IPS-20b (cell line): ENCODE measurements around the gene ETV3.

Experiments used
- H3K27ac ChIP-seq: one replicate; pipeline ENCODE4 v1.5.1; 2013; ENCODE audit warnings: low read length
- H3K27me3 ChIP-seq: 2 replicates; pipeline ENCODE4 v1.6.1; 2013; ENCODE audit warnings: mild to moderate bottlenecking, low read length, inconsistent platforms; ENCODE audit not compliant: insufficient read depth
- H3K36me3 ChIP-seq: 2 replicates; pipeline ENCODE4 v1.6.1; 2013; ENCODE audit warnings: low read depth, mild to moderate bottlenecking, inconsistent platforms, low read length, moderate library complexity; ENCODE audit not compliant: insufficient read depth
- H3K4me1 ChIP-seq: 2 replicates; pipeline ENCODE4 v1.6.1; 2013; ENCODE audit warnings: mild to moderate bottlenecking, control low read depth, inconsistent platforms, low read length, moderate library complexity; ENCODE audit not compliant: insufficient read depth
- H3K4me3 ChIP-seq: 2 replicates; pipeline ENCODE4 v1.5.1; 2013; ENCODE audit warnings: mild to moderate bottlenecking, low read length, inconsistent platforms
- H3K9ac ChIP-seq: 2 replicates; pipeline ENCODE4 v1.6.1; 2013; ENCODE audit warnings: low read depth, mild to moderate bottlenecking, inconsistent platforms, low read length, moderate library complexity
- H3K9me3 ChIP-seq: 2 replicates; pipeline ENCODE4 v1.6.1; 2013; ENCODE audit warnings: mild to moderate bottlenecking, low read depth, low read length, inconsistent platforms; ENCODE audit not compliant: insufficient read depth

ETV3 gene

DNA sequence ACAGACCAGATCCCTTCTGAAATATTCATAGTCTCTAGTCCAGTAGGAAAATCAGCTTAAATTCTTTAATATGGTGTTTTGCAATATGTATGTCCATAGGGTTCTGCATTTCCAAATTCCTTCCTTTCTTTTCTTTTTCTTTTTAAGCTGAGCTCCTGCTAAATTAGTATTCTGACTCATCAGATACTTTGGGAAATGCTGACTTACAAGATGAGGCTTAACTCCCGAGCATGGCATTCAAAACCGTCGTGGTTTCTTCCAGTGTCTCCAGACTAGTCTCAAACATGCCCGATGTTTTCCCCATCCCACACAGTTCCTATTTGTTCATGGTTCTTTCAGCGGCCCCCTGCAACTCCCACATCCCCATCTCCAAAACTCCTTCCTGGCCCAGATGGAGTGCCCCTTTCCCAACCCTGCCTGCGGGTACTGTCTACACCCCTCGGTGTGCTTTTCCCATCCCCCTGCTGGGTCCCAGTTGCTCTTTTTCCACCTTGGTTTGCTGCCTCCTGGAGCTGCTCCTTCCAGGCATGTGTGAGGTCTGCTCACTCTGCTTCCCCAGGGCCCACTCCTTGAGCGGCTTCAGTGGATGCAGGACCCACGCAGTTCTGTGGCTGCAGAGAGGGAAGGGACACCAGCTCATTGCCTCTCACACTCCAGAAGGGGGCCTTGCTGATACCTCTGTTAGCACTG, 19.5 kb upstream of the ETV3 start:
- Histone ChIP-seq H3K9ac (no peak overlapping the region), H3K36me3 (no peaks in the 10 kb centered on the region), H3K27me3 (no peaks in the 10 kb centered on the region), H3K9me3 (no peaks in the 10 kb centered on the region), H3K4me3 (no peak overlapping the region), H3K4me1 (peaks cover 19% of the 10 kb centered on the region), H3K27ac (no peak overlapping the region)

DNA sequence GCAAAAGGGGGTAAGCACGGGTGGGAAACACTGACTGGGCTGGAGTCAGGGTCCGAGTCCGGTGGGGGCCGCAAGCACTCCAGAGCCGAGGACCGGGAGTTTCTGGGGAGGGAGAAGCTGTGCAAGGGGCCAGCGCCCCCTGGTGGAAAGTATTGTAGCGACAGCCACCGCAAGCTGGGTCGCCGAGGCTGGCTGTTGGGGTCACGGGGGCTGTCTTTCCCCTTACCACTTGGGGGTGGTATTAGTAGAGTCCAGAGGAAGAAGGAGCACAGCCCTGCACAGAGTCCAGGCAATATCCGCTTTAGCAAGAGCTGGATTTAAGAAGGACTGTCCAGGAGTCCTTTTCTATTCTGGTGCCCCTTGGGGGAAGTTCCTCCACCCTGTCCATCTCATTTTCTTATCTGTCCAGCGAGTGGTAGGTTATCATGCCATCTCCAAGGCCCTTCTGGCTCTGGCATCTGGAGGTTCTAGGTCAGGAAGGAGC, 17.9 kb upstream of the ETV3 start:
- peak overlapping the region; percentile 1 for H3K27ac ChIP-seq
- no peaks in the 10 kb centered on the region for H3K27me3 ChIP-seq
- H3K4me1 ChIP-seq: peaks cover 5% of the 10 kb centered on the region
- no peaks in the 10 kb centered on the region for H3K9me3 ChIP-seq
- H3K36me3 ChIP-seq: no peaks in the 10 kb centered on the region
- H3K4me3 ChIP-seq: peak overlapping the region; percentile 49; the same call in 1 of the 2 replicates
- H3K9ac ChIP-seq: no peak overlapping the region

DNA sequence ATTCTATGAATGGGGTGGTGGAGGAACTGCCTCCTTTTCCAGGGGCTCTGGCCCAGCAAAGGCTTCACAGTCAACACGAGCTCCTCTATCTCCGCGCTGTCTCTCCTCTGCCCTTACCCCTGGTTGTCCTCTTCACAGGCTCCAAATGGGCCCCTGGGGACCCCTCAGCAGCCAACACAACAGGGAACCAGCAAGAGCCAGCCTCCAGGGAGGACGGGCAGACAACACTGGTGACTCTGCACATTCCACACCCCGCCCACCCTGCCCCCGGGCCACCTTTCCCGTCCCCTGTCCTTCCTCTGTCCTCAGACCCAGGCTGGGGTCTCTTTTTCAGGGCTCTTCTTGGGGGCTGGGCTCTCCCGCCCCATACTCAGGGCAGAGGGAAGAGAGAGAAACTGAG, 17.5 kb upstream of the ETV3 start:
- no peak overlapping the region for H3K9ac ChIP-seq

DNA sequence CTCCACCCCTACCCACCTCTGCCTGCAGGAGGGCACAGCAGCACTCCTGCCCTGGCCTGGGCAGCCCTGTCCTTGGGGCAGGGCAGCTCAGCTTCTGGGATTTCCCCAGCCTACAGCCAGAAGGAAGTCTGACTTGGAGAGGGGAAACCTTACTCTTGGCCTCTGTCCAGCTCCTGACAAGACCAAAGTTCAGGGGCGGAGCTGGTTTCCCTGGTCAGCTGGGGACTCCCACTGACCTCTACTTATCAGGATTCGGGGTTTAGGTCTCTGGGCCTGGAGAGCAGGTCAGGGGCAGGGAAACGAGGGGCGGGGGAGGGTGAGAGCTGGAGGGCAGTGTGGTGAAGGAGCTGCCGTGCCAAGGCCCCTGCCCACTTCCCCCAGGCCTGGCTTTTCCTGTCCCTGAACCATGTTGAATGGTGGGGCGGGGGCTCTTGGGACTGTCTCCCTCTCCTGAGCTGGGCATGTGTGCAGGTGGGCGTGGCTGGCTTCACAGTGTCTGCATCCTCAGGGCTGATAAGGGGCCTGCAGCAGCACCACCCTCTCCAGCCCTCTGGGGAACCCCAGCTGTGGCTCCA, 16.8 kb upstream of the ETV3 start:
- Histone ChIP-seq H3K9ac (no peak overlapping the region), H3K27ac (no peak overlapping the region), H3K4me3 (no peak overlapping the region), H3K36me3 (no peaks in the 10 kb centered on the region), H3K27me3 (no peaks in the 10 kb centered on the region), H3K9me3 (no peaks in the 10 kb centered on the region), H3K4me1 (peaks cover 5% of the 10 kb centered on the region; the same call in 1 of the 2 replicates)

More for the DNA sequence above, 17.5 kb upstream of the ETV3 start:
- H3K27ac ChIP-seq: no peak overlapping the region
- peaks cover 5% of the 10 kb centered on the region; the same call in 1 of the 2 replicates for H3K4me1 ChIP-seq
- H3K27me3 ChIP-seq: no peaks in the 10 kb centered on the region
- H3K4me3 ChIP-seq: peak overlapping the region; percentile 49; the same call in 1 of the 2 replicates
- no peaks in the 10 kb centered on the region for H3K36me3 ChIP-seq
- H3K9me3 ChIP-seq: no peaks in the 10 kb centered on the region

DNA sequence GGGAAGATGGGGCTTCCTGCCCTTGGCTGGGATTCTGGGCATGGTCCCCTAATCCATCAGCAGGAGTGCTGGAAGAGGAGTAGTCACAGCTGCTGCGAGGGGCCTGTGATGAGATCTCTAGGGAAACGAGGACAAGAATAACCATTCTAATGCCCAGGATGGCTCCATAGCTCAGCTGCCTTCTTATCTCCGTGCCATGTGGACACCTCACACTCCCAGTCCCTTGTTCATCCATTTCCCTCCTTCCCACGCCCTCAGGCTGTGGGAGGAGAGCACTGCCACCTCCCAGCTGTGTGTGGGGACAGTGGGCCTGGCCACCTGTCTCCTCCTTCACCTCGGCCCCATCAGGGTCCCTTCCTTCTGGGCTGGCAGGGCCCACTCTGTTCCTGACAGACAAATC, 16.1 kb upstream of the ETV3 start:
- Histone ChIP-seq H3K4me1 (peaks cover 5% of the 10 kb centered on the region; the same call in 1 of the 2 replicates), H3K27ac (no peak overlapping the region), H3K27me3 (no peaks in the 10 kb centered on the region), H3K4me3 (no peak overlapping the region), H3K9me3 (no peaks in the 10 kb centered on the region), H3K9ac (no peak overlapping the region), H3K36me3 (no peaks in the 10 kb centered on the region)

DNA sequence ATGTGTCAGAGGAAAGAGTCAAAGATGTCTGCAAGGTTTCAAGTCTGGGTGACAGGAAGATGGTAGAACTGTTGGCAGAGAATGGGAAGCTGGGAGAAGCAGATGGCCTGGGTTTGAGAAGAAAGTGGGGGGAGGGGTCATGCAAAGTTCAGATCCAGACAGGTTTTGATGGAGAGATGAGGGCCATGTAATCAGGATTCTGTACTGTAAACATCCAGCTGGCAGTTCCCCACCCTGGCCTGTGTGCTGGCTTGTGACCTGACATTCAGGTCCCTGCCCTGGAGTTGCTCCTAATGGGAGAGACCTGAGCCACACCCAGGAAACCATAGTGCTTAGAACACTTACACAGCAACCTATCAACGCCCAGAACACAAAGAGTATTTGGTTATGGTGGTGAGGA, 15.6 kb upstream of the ETV3 start:
- H3K36me3 ChIP-seq: no peaks in the 10 kb centered on the region
- peaks cover 5% of the 10 kb centered on the region; the same call in 1 of the 2 replicates for H3K4me1 ChIP-seq

DNA sequence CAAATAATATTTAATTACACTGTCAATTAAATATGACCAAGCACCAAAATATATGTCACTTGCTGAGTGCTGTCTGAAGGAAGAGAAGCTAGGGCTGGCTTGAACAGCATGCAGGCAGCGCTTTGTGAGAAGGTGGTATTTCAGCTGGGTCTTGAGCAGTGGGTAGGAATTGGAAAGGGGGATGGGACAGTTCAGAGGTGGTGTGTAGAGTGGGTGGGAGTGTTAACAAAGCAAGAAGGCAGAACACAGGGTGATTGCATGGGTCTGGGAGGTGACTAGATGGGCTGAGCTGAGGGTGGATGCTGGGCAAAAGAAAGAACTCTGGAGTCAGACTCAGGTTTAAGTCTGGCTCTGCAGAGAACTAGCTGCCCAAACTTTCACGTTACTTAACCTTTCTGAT, 14.3 kb upstream of the ETV3 start:
- H3K4me3 ChIP-seq: no peak overlapping the region
- H3K4me1 ChIP-seq: peaks cover 5% of the 10 kb centered on the region; the same call in 1 of the 2 replicates
- H3K9ac ChIP-seq: no peak overlapping the region
- H3K27ac ChIP-seq: no peak overlapping the region
- no peaks in the 10 kb centered on the region for H3K36me3 ChIP-seq
- no peaks in the 10 kb centered on the region for H3K27me3 ChIP-seq
- no peaks in the 10 kb centered on the region for H3K9me3 ChIP-seq

More for the DNA sequence above, 15.6 kb upstream of the ETV3 start:
- H3K27me3 ChIP-seq: no peaks in the 10 kb centered on the region
- H3K9me3 ChIP-seq: no peaks in the 10 kb centered on the region
- no peak overlapping the region for H3K9ac ChIP-seq
- no peak overlapping the region for H3K27ac ChIP-seq
- no peak overlapping the region for H3K4me3 ChIP-seq

DNA sequence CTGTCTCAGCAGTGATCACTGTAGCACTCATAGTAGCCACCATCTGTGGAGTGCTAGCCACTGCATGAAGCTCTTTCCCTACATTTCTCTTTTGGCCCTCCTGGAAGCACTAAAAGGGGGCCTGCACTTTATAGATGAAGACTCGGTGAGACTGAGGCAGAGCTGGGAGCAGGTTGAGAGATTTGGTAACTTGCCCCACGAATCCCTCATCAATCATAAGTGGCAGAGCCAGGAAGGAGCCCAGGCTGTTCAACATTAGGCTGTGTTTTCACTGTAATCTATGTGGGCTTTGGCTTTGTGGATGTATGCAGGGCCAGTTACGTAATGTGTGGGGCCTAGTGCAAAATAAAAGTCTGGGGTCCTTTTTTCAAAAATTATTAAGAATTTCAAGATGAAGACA, 13.3 kb upstream of the ETV3 start:
- H3K36me3 ChIP-seq: no peaks in the 10 kb centered on the region
- H3K4me3 ChIP-seq: no peak overlapping the region
- H3K9me3 ChIP-seq: no peaks in the 10 kb centered on the region
- no peak overlapping the region for H3K9ac ChIP-seq
- H3K27me3 ChIP-seq: no peaks in the 10 kb centered on the region
- H3K4me1 ChIP-seq: peaks cover 5% of the 10 kb centered on the region; the same call in 1 of the 2 replicates
- no peak overlapping the region for H3K27ac ChIP-seq

DNA sequence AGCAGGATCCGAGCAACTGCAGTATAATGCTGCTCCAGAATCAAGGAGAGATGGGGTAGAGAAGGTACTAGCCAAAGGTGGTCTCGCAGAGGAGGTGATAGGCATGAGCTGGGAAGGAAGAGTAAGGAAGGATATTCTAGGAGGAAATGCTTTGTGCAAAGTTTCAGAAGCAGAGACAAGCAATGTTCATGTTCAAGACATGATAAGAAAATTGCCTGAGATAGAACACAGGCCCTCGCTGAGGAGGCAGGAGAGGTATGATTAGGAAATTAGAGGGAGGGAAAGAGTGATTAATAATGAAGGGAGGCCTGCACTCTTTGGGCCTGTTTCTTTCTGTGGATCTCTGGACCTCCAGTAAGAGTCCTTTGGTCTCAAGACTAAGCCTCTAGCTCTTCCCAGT, 12.9 kb upstream of the ETV3 start:
- H3K4me3 ChIP-seq: no peak overlapping the region
- H3K27me3 ChIP-seq: no peaks in the 10 kb centered on the region
- peaks cover 5% of the 10 kb centered on the region; the same call in 1 of the 2 replicates for H3K4me1 ChIP-seq
- no peak overlapping the region for H3K27ac ChIP-seq
- H3K9ac ChIP-seq: no peak overlapping the region
- no peaks in the 10 kb centered on the region for H3K36me3 ChIP-seq
- H3K9me3 ChIP-seq: no peaks in the 10 kb centered on the region

DNA sequence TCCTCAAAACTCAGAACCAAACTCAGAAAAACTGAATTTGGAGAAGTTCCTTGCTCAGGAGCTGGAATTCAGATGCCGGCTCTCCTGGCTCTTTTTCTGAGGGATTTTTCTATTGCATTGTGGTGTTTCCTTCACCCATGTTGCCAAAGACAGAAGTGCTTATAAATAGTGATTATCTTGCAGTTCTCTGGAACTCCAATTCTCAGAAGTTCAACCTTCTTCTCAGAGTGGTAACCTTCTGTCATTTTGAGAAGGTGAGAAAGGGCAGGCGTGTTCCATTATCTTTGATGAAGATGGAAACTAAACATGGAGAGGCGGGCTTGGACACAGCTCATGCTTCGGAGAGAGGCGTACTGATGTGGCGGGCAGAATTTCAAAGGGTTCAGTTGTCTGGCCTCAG, 12.4 kb upstream of the ETV3 start:
- Histone ChIP-seq H3K36me3 (no peaks in the 10 kb centered on the region), H3K9ac (no peak overlapping the region), H3K4me3 (no peak overlapping the region), H3K27me3 (no peaks in the 10 kb centered on the region), H3K27ac (no peak overlapping the region), H3K4me1 (peaks cover 4% of the 10 kb centered on the region; the same call in 1 of the 2 replicates), H3K9me3 (no peaks in the 10 kb centered on the region)

DNA sequence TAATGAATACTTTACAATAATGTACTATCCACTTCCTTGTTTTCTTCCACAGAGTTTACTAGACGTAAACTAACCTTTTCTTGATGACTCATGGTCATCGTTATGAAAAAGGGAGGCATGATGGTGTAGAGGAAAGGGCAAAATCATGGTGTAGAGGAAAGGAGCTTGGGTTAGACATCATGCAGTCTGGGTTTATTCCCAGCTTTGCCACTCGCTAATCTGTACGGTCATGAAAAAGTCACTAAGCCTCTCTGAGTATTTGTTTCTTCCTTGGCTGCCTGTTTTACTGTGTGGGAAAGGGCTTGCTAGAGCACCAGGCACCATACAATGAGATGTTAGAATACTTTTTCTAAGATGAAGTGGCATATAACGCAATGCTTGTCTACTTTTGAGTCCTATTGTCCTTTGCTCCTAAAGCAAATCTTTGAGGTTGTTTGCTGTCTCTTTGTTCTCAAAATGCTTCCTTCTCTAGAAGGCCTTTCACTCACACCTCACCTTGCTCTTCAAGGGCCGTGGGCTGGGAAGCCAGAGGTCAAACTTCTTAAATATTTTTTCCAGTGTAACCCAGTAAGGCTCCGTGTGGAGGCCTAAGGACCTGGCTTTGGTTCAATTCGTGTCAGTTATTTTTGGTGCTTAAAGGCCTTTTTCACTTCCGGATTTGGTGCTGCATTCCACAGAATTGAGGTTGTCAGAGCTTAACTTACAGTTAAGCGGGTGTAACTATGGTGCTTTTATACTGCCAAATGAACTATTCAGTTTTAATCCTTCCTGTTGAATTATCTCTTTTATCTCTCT, 9.9 kb upstream of the ETV3 start:
- Histone ChIP-seq H3K27ac (no peak overlapping the region), H3K9me3 (no peaks in the 10 kb centered on the region), H3K4me1 (no peaks in the 10 kb centered on the region), H3K4me3 (no peak overlapping the region), H3K9ac (no peak overlapping the region), H3K36me3 (no peaks in the 10 kb centered on the region), H3K27me3 (no peaks in the 10 kb centered on the region)
